Sigmoid colon (tissue), 7 donors: ENCODE data around the gene BACE1-AS. TPM values are rescaled to one million over a fixed set of nuclear protein-coding genes. Genes with fewer than 3 reads are reported as not detected.
"Not testable (repeated sequence)": the region's sequence is repeated elsewhere in the genome, so short reads cannot be mapped to it uniquely, and the experiment has no call there.

Experiments
- DNase-seq: peaks from one replicate; pipeline ENCODE4 v3.0.0-alpha.2; 2019
- H3K27ac ChIP-seq, 4 donors: fragments of 200-600 bp; sonication (generic); one replicate each; pipeline ENCODE4 v1.5.1; 2016 to 2019; ENCODE audit warnings: mild to moderate bottlenecking in 1 of 4
- H3K27me3 ChIP-seq, 3 donors: fragments of 200-600 bp; sonication (generic); one replicate each; pipeline ENCODE4 v1.5.1; 2019; ENCODE audit warnings: mild to moderate bottlenecking in 1 of 3
- H3K36me3 ChIP-seq, 4 donors: fragments of 200-600 bp; sonication (generic); one replicate each; pipeline ENCODE4 v1.5.1; 2016 to 2019
- H3K4me1 ChIP-seq, 4 donors: fragments of 200-600 bp; sonication (generic); one replicate each; pipeline ENCODE4 v1.5.1; 2017 to 2019
- H3K4me3 ChIP-seq, 4 donors: fragments of 200-600 bp; sonication (generic); one replicate each; pipeline ENCODE4 v1.5.1; 2017 to 2019; ENCODE audit warnings: mild to moderate bottlenecking in 2 of 4, moderate library complexity in 1 of 4
- H3K9me3 ChIP-seq, 4 donors: fragments of 200-600 bp in 3 of 4; sonication (generic) in 3 of 4; one replicate each; pipeline versions ENCODE4 v1.5.1 to v1.6.1; 2013 to 2019
- EP300 ChIP-seq, 4 donors: sonication (generic); formaldehyde crosslinking; IDR thresholded peaks; one replicate each; pipeline ENCODE4 v1.6.1; 2017; ENCODE audit warnings: antibody characterized with exemption in 4 of 4
- POLR2A ChIP-seq, 2 donors: fragments of 450-650 bp; IDR thresholded peaks; one replicate each; pipeline ENCODE4 v1.6.1; 2016; ENCODE audit warnings: antibody characterized with exemption in 2 of 2, mild to moderate bottlenecking in 2 of 2, moderate library complexity in 2 of 2
- POLR2AphosphoS5 ChIP-seq, 4 donors: sonication (generic); formaldehyde crosslinking; IDR thresholded peaks; one replicate each; pipeline ENCODE4 v1.6.1; 2017; ENCODE audit warnings: antibody characterized with exemption in 4 of 4
- WGBS, 2 donors: extraction: QIAGEN DNeasy Blood & Tissue Kit; methylation state at CpG; one replicate each; pipeline ENCODE4 v1.1.7; 2013; 5-methylcytosine and 5-hydroxymethylcytosine counted together
- intact Hi-C: fragments of 100-400 bp; cut with DNase I; formaldehyde crosslinking; loops from one replicate; pipeline ENCODE4 v1.15.1; 2023
- polyA plus RNA-seq, 3 donors: library from polyadenylated mRNA; stranded (reverse); fragments of 200-250 nt; gene quantifications; one replicate each; pipeline ENCODE4 v1.2.3, GENCODE V29; 2013
- total RNA-seq, 4 donors: library from RNA; depleted of rRNA; stranded (reverse); fragments of >200 nt; gene quantifications; one replicate each; pipeline ENCODE4 v1.1.0, GENCODE V29; 2016
- TF ChIP-seq, protein P1 (sequence below), 4 experiments: fragments of 450-650 bp in 3 of 4; fragments of 200-600 bp in 1 of 4; IDR thresholded peaks; one replicate each; pipeline ENCODE4 v1.5.1; 2016 to 2019; ENCODE audit warnings: antibody characterized with exemption in 4 of 4, mild to moderate bottlenecking in 3 of 4, moderate library complexity in 2 of 4
- donor health status: healthy with polysubstance abuse.
- donor health status: Bipolar disorder and iron deficiency.
- donor health status: healthy.

The BACE1-AS gene
- total and polyA plus RNA-seq, 7 donors: 0.69 to 11.6 (median 5.6) TPM

DNA sequence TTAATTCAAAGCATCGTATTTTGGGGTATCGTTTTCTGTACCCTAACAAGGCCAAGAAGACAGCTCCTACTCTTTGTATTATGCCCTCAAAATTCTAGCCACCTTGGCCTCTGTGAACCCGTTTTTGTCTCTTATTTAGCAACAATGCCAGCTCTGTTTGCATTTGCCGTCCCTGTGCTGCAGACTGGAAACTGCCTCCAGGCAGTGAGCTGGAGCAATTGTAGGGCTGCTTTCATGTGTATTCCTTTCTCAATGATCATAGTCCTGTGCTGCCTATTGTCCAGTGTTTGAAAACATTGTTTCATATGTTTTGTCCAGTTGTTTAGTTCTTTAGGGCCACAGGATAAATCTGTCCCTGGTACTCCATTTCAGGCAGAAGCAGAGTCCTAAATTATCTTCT lies 19.9 kb upstream of the BACE1-AS start:
- TF ChIP-seq, protein P1, sequence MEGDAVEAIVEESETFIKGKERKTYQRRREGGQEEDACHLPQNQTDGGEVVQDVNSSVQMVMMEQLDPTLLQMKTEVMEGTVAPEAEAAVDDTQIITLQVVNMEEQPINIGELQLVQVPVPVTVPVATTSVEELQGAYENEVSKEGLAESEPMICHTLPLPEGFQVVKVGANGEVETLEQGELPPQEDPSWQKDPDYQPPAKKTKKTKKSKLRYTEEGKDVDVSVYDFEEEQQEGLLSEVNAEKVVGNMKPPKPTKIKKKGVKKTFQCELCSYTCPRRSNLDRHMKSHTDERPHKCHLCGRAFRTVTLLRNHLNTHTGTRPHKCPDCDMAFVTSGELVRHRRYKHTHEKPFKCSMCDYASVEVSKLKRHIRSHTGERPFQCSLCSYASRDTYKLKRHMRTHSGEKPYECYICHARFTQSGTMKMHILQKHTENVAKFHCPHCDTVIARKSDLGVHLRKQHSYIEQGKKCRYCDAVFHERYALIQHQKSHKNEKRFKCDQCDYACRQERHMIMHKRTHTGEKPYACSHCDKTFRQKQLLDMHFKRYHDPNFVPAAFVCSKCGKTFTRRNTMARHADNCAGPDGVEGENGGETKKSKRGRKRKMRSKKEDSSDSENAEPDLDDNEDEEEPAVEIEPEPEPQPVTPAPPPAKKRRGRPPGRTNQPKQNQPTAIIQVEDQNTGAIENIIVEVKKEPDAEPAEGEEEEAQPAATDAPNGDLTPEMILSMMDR (IDR thresholded peaks at IDR 0.05): no peak
- TF ChIP-seq POLR2AphosphoS5 (IDR thresholded peaks at IDR 0.05) (no peak), EP300 (IDR thresholded peaks at IDR 0.05) (no peak), POLR2A (IDR thresholded peaks at IDR 0.05) (no peak)
- Histone ChIP-seq H3K4me1 (no peaks in the 10 kb centered on the region), H3K36me3 (peaks cover 0 to 36% (median 3%) of the 10 kb centered on the region in 4 donors), H3K27ac (no peak overlapping the region), H3K27me3 (no peaks in the 10 kb centered on the region), H3K9me3 (no peaks in the 10 kb centered on the region), H3K4me3 (no peak overlapping the region)
- intact Hi-C loops: no loop called here
- WGBS, 2 donors: 94 to 96% methylated on average over 4 of the region's 4 CpGs
- no peak for DNase-seq

DNA sequence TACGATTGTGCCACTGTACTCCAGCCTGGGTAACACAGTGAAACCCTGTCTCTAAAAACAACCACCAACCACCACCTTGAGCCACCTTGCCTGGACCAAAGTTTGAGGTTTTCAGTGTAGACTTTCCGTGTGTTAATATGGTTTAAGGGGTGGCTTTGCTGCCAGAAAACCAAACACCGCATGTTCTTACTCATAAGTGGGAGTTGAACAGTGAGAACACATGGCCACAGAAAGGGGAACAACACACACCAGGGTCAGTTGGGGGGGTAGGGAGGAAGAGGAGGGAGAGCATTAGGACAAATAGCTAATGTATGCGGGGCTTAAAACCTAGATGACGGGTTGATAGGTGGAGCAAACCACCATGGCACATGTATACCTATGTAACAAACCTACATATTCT lies 19.0 kb upstream of the BACE1-AS start:
- peaks cover 0 to 35% (median 3%) of the 10 kb centered on the region in 4 donors for H3K36me3 ChIP-seq
- 93 to 96% methylated on average over 5 of the region's 5 CpGs for WGBS, 2 donors
- H3K27me3 ChIP-seq, DNase-seq, H3K27ac ChIP-seq, H3K4me1 ChIP-seq, H3K4me3 ChIP-seq, H3K9me3 ChIP-seq, intact Hi-C loops: not testable (repeated sequence)

- intact Hi-C loops: no loop called here
- WGBS, 2 donors: 90% methylated on average over 9 of the region's 9 CpGs
Observed at GRCh38 chr11:117273550-117274289, 17.4 kb upstream of the BACE1-AS start.

GRCh38 chr11:117278347-117278746 lies 12.8 kb upstream of the BACE1-AS start:
- no peak for DNase-seq
- WGBS, 2 donors: 61 to 81% methylated on average over 2 of the region's 2 CpGs
- no peak overlapping the region for H3K4me3 ChIP-seq
- intact Hi-C loops: no loop called here
- H3K4me1 ChIP-seq: peaks cover 0 to 11% (median 0%) of the 10 kb centered on the region in 4 donors
- peaks cover under 1 to 57% (median 15%) of the 10 kb centered on the region in 4 donors for H3K36me3 ChIP-seq
- no peak overlapping the region for H3K27ac ChIP-seq
- no peaks in the 10 kb centered on the region for H3K9me3 ChIP-seq
- H3K27me3 ChIP-seq: no peaks in the 10 kb centered on the region
- TF ChIP-seq, protein P1 (IDR thresholded peaks at IDR 0.05): no peak
- no peak for TF ChIP-seq EP300 (IDR thresholded peaks at IDR 0.05)

More at GRCh38 chr11:117273550-117274289, 17.4 kb upstream of the BACE1-AS start:
- H3K9me3 ChIP-seq: no peaks in the 10 kb centered on the region
- H3K4me1 ChIP-seq: no peaks in the 10 kb centered on the region
- H3K27ac ChIP-seq: no peak overlapping the region
- H3K36me3 ChIP-seq: peaks cover 0 to 29% (median 3%) of the 10 kb centered on the region in 4 donors
- DNase-seq: no peak
- H3K27me3 ChIP-seq: no peaks in the 10 kb centered on the region
- no peak overlapping the region for H3K4me3 ChIP-seq
- no peak for TF ChIP-seq EP300 (IDR thresholded peaks at IDR 0.05)
- no peak for TF ChIP-seq POLR2A (IDR thresholded peaks at IDR 0.05)
- TF ChIP-seq, protein P1 (IDR thresholded peaks at IDR 0.05): no peak
- no peak for TF ChIP-seq POLR2AphosphoS5 (IDR thresholded peaks at IDR 0.05)

GRCh38 chr11:117279711-117280376 lies 11.3 kb upstream of the BACE1-AS start:
- intact Hi-C loops: no loop called here
- peak; percentile 3 for DNase-seq
- peaks cover 0 to 11% (median 0%) of the 10 kb centered on the region in 4 donors for H3K4me1 ChIP-seq
- no peak overlapping the region for H3K27ac ChIP-seq
- H3K9me3 ChIP-seq: no peaks in the 10 kb centered on the region
- 84 to 88% methylated on average over 4 of the region's 4 CpGs for WGBS, 2 donors
- H3K27me3 ChIP-seq: no peaks in the 10 kb centered on the region
- peaks cover 8 to 64% (median 24%) of the 10 kb centered on the region in 4 donors for H3K36me3 ChIP-seq
- TF ChIP-seq, protein P1 (IDR thresholded peaks at IDR 0.05): no peak
- no peak for TF ChIP-seq POLR2A (IDR thresholded peaks at IDR 0.05)
- TF ChIP-seq POLR2AphosphoS5 (IDR thresholded peaks at IDR 0.05): no peak
- no peak for TF ChIP-seq EP300 (IDR thresholded peaks at IDR 0.05)
- H3K4me3 ChIP-seq: no peak overlapping the region
